HG03460 (cell line): ENCODE data around the gene USP49.

Source experiments
- ATAC-seq: cut with Tn5 transposase; IDR thresholded peaks from one replicate; pipeline ENCODE4 v1.9.1; 2021; ENCODE audit not compliant: unreplicated experiment

Gene USP49

DNA sequence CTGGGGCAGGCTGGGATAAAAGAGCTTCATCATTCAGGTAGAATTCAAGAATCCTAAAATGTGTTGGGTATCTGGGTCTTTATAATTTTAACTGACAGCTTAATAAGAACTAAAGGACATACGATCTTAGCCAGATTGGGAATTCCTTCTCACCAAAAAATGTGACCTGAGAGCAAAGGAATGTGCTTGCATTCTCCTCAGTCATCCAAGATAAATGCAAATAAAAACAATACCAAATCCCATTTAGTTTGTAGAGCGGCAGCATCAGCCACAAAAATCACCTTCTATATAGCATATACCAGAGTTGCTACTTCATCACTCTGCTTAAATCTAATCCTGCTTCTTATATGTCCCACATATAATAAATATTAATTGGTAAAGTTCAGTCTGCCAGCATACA is 16.9 kb downstream of the USP49 start:
- no peak for ATAC-seq

DNA sequence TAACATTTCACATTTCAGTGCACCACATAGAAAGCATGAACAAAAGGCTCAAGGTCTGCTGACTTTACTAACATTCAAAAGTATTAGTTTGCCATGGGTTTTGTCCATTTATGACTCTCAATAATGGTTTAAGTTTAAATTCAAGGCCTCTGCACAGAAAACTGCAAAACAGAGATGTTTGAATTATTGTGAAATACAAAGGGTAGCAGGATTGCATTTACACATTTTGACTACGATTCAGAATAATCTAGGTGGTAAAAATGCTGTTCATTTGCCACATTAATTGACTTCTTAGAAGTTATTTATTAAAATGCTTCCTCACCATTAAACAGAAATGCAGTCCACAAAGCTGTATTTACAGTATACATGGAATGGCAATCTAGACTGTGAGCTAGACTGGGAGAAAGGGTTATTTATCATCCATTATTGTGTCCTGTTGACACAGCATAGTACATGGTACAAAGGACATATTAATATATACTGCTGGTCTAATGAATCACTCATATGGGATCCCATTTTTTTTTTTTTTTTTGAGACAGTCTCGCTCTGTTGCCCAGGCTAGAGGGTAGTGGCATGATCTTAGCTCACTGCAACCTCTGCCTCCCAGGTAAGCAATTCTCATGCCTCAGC is 18.0 kb downstream of the USP49 start:
- no peak for ATAC-seq

DNA sequence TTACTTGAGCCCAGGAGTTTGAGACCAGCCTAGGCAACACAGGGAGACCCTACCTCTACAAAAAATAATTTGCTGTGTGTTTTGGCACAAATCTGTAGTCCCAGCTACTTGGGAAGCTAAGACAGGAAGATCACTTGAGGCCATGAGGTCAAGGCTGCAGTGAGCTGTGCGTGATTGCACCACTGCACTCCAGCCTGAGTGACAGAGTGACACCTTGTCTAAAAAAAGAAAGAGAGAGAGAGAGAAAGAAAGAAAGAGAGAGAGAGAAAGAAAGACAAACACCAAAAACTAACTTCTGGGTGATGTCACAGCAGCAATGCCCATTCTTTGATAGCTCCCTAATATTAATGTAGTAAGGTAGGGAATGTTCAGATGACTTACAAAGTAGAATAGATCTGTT is 20.4 kb downstream of the USP49 start:
- ATAC-seq = no peak

DNA sequence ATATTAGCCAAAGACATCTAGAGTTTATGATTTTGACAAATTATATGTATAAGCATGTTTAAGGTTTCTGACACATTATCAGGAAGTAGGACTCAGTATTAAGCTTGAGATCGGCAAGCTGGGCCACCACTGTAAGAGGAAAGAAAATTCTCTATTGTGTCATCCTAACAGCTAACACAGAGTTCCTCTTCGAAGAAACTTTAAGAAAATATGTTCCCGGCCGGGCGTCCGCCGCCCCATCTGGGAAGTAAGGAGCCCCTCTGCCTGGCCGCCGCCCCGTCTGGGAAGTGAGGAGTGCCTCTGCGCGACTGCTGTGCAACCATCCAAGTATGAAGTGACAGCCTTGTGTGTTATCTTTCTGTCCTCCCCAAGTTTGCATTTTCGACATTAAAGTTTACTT is 23.0 kb downstream of the USP49 start:
- ATAC-seq = no peak

DNA sequence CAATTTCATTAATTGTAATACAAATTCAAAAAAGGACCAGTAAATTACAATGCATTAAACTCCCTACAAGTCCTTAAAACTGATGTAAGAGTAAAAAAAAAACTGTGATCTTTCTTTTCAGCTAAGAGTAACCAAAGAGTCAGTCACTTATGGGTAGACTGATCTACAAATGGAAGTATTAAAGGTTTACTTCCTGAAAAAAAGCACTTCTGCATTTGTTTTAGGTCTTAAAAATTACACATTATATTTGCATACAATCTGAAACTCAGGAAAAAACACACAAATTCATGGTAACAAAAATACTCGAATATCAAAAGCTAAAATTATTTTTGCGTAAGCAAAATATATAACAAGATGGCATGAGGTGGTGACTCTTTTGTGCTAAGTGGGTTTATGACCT is 23.5 kb downstream of the USP49 start:
- ATAC-seq = no peak

DNA sequence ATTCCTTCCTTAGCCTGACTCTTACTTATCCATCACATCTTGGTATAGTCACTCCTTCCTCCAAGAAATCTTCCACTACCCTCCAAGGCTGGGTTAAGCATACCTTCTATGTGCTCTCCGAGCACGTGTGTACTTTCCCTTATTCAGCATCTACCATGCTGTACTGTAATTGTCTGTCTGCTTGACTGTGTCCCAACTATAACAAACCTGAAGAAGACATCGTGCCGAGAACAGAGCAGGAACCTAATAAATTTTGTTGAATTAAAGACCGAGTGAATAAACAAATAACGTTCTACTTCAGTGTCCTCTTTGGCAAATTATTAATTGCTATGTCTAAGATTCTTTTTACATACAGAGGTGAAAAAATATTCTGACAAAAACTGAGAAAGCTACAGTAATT is 35.8 kb downstream of the USP49 start:
- no peak for ATAC-seq

DNA sequence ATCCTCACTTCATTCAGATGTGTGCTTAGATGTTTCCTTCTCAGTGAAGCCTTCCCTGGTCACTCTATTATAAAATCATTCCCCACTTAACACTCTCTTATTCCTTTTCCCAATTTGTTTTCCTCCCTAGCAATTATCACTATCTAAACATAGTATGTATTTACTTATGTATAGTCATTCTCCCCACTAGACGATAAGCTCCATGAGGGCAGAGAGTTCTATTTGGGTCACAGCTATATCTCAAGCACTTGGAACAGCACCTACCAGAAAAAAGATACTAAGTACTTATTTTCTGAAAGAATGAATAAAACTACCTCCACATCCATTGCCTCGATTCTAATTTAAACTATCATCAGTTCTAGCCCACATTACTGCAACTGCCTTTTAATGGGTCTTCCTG is 36.5 kb downstream of the USP49 start:
- ATAC-seq = no peak

DNA sequence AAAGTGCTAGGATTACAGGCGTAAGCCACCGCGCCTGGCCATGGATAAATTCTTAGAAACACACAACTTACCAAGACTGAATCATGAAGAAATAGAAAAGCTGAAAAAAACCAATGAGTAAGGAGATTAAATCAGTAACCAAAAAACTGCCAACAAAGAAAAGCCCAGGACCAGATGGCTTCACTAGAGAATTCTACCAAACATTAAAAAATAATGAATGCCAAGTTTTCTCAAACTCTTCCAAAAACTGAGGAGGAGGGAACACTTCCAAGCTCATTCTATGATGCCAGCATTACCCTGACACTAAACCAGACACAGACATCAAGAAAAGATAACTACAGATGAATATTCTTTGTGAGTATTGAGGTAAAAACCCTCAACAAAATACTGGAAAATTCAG is 44.3 kb downstream of the USP49 start:
- no peak for ATAC-seq

DNA sequence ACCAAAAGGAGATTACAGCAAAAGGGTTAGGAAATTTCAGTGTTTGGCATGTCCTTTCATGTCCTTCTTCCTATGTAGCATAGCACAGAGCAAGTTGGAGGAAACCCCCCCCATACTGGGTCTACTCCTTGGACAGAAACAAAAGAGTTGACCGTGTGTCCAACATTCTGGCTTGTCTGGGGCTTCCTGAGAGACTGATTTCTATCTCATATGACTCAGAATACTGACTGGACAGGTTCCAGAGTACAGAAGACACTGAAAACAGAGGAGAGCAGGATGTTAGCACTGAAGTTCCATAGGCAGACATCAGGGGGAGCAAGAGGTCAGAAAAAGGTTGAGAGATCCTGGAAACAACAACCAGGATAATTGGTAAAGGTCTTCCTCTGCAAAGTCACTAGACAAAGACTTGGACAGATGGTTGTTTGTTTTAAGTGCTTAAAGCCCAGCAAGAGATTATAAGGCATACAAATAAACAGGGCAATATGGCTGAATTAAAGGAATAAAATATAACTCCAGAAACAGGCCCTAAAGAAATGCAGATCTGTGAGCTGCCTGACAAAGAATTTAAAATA is 48.4 kb downstream of the USP49 start:
- no peak for ATAC-seq

DNA sequence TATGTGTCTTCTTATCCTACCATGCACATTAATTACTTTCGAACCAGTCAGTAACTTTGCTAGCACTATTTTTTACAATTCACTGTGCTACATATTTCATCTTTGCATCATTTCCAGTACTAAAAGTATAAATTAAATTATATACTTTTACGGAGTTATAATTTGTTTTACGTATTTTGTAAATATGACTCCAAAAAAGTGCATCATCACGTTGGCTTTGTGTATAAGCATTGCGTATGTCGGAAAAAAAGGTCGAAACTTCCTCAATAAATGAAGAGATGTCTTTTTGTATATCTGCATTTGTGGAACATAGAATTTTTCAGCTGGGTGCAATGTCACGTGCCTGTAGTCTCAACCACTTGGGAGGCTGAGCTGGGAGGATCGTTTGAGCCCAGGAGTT is 52.0 kb downstream of the USP49 start:
- no peak for ATAC-seq

DNA sequence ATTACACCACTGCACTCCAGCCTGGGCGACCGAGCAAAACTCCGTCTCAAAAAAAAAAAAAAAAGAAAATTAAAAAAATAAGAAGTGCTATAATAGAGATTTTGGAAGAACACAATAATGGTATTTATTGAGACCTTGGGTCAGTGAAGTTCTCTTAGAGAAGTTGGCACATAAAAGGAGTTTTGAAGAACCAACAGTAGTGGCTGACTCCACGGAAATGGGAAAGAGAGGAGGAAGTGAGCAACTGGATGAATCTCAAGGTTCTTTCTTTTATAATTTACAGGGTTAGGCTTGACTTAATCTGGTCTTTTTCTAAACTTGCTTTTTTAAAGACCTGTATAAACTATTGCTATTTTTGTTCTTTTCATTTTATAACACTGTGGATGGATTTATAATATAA is 54.8 kb downstream of the USP49 start:
- no peak for ATAC-seq

DNA sequence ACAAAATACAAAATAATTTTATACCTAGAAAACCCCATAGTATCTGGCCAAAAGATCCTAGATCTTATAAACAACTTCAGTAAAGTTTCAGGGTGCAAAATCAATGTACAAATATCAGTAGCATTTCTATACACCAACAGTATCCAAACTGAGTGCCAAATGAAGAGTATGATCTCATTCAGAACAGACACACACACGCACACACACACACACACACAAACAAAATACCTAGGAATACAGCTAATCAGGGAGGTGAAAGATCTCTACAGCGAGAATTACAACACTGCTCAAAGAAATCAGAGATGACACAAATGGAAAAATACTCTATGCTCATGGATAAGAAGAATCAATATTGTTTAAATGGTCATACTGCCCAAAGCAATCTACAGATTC is 58.5 kb downstream of the USP49 start:
- ATAC-seq = no peak

DNA sequence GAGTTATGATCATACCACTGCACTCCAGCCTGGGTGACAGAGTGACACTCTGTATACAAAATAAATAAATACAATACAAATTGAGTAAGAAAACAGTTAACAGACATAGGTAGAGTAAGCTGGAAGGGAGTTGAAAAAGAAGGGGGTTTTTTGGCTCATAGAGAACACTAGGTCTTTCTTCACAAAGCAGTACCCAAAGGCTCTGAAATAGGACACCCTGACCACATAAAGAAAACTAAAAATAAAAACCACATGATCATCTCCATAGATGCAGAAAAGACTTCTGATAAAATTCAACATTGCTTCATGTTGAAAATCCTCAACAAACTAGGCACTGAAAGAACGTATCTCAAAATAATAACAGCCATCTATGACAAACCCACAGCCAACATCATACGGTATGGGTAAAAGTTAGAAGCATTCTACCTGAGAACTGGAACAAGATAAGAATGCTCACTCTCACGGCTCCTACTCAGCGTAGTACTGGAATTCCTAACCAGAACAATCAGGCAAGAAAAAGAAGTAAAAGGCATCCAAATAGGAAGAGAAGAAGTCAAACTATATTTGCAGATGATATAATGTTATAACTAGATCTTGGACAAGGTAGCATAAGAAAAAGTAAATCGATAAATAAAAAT is 59.0 kb downstream of the USP49 start:
- ATAC-seq = no peak

DNA sequence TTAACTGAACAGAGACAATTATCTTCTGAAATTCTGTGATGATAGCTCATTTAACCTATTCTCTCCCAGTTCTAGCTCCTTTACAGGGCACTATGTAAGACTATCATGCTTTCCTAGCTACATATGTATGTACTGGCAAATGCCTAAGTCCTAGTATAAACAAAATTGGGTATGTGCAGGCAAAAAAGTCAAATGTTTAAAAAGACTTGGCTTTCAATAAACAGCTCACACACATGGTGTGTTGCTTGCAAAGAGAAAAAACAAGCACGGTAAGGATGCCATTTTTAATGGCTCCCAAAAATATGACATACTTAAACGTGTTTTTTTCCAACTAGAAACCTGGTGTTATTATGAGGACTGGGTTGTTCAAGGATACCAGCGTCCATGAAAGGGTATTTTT is 62.9 kb downstream of the USP49 start:
- no peak for ATAC-seq

DNA sequence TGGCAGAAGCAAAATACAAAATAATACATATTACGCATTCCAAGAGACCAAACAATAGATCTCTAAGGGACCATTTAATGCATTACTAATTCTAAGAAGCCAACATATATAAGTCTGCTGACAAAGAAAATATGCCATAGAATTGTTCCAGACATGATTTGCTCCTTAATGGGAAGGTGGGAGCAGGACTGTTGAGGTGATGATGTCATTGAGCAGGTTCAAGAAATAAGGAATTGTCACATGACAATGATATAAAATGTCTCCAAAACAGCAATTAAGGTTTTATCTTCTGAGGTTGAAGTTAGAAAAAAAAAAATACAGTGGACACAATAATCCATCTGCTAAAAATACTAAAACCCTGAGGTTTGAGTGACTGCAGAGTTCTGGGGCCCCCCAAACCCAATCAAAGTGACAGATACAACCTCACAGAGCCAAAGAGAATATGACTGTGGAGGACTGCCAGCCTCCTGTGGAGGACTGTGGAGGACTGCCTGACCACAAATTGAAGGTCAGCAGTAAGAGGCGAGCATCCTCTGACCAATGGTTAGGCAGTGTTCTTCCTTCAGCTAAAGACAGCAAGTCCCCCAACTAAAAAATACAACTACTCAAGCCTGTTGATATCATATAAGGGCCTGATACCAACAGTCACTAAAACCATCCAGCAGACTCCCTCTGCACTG is 68.7 kb downstream of the USP49 start:
- ATAC-seq = no peak

DNA sequence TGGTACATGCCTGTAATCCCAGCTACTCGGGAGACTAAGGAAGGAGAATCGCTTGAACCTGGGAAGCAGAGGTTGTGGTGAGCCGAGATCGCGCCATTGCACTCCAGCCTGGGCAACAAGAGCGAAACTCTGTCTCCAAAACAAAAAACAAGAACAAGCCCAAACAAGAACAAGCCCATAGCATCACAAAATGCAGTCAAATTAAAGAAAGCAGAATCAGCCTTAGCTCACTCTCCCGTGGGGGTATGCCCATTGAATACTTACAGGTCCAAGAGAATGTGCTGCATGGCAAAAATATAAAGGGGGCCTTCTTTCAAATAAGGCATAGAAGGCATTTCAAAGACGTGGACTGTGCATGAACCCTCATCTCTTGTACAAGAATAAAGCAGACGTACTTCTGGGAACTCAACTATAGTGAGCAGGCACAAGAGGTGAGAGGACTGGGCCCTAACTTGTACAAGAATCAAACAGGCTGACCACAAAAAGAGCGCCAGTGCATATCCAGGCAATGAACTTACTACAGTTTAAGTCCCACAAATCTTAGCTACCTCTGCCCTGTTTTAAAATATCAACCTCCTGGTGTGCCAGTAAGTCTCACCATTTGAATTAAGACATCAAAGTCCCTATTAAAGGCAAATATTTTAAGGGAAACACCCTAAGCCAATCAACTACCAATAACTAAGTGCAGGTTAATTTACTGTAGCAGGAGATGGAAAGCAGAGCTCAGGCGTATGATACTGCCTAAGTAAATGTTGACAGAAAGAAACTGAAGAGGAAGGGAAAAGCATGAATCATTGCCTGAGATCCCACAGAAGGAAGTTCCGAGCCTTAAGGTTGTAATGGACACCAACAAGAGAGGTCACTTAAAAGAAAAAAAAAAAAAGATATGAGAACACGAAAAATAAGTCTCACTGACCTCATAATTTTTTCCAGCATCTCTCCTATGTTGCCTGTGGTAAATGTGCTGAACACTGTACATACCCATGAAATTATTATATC is 70.3 kb downstream of the USP49 start:
- ATAC-seq = no peak

DNA sequence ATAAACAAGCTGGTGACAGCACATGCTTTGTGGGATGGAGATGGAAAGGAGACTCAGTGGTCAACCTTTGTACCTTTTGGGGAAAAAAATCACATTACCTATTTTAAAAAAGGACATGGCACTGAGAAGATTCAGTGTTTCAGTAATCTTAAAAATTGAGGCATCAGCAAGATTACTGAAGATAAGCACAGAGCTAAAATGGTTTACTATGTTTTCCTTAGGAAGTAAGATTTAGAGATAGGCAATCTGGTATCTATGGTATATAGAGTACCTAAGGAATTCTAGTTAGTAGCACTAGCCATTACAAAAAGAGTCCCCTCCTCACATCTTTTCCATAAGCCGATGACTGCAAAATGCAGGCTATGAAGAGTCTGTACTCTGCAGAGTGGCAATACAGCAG is 72.0 kb downstream of the USP49 start:
- no peak for ATAC-seq

DNA sequence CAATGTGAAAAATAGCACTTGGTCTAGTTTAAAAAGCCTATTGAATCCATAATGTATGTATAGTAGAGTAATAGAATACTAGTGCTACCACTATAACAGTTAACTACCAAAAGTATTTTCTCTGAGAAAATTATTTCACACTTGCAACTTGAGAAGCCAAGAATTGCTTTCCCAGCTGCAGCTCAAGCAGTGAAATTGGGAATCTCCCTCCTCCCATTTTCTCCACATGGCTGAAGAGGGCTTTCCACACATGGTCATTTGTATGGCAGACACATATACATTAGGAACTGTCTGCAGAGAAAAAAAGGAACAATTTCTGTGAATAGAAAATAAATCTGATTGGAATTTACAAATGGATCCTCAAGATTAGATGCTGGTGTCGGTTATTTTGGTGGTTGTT is 73.2 kb downstream of the USP49 start:
- ATAC-seq = no peak

DNA sequence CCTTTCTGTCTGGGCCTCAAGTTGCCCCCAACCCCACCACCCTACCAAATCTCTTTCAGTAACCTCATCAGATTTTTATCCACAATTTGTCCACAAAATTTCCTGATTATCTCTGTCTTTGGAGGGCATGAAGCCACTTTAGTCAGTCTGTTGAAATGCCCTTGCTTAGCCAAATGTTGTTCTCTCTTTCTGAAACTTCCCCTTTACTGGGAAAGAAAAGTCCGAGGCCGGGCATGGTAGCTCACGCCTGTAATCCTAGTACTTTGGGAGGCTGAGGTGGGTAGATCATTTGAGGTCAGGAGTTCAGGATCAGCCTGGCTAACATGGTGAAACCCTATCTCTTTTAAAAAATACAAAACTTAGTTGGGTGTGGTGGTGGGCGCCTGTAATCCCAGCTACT is 73.9 kb downstream of the USP49 start:
- ATAC-seq = no peak

DNA sequence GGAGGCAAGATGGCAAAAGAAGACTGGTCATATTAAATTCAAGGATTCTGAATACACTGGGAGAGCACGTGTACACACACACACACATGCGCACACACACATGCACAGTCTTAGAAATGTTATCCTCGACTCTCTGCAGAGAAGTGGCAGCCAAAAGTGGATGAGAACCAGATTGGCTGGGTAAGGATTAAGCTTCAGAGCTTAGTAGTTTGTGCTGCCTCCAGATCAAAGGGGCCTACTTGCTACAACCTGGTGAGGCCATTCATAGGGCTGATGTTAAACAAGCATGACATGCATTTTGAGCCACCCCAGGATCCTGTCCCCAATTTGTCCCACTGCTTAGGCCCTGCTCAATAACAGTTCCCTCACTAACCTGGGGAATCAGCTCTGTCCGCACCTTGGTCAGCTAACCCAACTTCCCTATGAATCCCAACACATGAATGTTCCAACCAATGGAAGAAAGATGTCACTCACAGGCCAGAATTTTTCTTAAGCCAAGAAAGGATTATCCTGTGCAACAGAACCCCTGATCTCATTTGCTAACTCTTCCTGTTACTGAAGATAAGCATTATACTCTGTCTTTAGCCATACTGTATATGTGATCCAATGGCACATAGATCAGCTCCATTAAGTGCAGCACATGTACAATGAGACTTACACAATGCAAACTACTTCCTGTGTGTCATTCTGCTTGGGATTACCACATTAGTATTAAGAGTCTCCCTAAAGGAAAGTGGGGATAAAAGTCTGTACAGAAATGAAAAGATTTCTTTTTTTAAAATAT is 76.7 kb downstream of the USP49 start:
- no peak for ATAC-seq
